Measurements from ENCODE around the gene TP73. TPM values are rescaled to one million over a fixed set of nuclear protein-coding genes. Genes with fewer than 3 reads are reported as not detected.

Gene TP73
- total and polyA plus RNA-seq, 7 donors, result under 0.01 to 0.13 (median 0.01) TPM; not detected in 4

DNA sequence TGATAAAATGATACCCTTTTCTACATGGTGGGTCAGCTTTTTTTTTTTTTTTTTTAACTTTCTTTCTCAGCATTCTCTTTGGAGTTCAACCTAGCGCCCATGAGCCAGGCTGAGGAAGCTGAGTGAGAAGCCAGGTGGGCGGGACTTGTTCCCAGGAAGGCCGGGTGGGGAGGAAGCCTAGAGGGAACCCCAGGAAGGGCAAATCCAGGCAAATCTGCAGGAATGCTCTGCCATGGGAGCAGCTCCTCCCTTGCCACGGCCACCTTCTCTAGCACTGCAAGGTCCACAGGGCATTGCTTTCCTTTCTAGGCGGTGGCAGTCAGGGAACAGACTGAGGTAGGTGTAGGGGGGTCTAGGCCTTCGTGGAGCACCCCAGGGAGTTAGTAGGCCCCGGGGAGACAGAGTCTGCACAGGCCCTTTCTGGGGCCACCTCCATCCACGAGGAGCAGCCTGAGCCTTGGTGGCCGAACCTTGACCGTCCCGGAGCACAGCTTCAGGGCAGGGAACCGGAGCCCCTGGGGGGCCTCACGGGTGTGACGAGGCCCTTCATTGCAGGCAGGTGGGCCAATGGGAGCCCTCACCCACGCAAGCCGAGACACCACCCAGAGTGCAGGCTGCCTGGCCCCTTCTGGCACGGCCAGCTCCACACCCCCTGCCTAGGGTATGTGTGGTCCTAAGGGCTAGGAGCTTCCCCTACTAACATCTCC lies 81.7 kb downstream of the TP73 start:
- DNase-seq (peak in 1 of 2 donors; percentile 41), ATAC-seq (no peak)
- peaks cover 5% of the 10 kb centered on the region for H3K4me1 ChIP-seq
- H3K4me3 ChIP-seq, result no peak overlapping the region
- H3K27me3 ChIP-seq (ENCODE audit: insufficient read depth in 3 of 3, low read length in 2 of 3), result peaks cover 0 to 14% (median 0%) of the 10 kb centered on the region in 3 donors
- intact Hi-C loops (cut with DNase I), result no loop called here
- no peak overlapping the region for H3K27ac ChIP-seq
- TF ChIP-seq, protein P1, sequence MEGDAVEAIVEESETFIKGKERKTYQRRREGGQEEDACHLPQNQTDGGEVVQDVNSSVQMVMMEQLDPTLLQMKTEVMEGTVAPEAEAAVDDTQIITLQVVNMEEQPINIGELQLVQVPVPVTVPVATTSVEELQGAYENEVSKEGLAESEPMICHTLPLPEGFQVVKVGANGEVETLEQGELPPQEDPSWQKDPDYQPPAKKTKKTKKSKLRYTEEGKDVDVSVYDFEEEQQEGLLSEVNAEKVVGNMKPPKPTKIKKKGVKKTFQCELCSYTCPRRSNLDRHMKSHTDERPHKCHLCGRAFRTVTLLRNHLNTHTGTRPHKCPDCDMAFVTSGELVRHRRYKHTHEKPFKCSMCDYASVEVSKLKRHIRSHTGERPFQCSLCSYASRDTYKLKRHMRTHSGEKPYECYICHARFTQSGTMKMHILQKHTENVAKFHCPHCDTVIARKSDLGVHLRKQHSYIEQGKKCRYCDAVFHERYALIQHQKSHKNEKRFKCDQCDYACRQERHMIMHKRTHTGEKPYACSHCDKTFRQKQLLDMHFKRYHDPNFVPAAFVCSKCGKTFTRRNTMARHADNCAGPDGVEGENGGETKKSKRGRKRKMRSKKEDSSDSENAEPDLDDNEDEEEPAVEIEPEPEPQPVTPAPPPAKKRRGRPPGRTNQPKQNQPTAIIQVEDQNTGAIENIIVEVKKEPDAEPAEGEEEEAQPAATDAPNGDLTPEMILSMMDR (IDR thresholded peaks at IDR 0.05), result no peak
- peaks cover 2 to 43% of the 10 kb centered on the region in 2 donors for H3K36me3 ChIP-seq (ENCODE audit: insufficient read depth in 1 of 2, low read depth in 1 of 2)
- WGBS, 3 donors, result 82 to 90% (median 87%) methylated on average over 17 of the region's 17 CpGs
- H3K9me3 ChIP-seq, result no peaks in the 10 kb centered on the region

DNA sequence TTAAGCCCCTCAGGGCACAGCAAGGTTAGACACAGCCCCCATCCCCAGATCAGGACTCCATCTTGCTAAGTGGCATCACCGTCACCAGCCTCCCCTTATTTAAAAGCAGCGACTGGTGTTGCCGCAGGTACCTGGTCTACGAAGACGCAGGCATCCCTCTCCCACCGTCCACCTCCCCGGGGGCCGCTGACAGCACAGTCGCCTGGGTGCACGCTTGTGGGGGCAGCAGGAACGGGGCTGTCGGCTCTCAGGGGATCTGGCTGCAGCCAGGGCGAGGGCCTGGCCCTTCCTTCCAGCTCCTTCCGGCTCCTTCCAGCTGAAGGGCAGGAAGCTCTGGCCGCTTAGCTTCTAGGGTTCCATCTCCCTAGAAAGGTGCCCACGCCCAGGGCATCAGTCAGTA lies 82.3 kb downstream of the TP73 start:
- TF ChIP-seq, protein P1 (IDR thresholded peaks at IDR 0.05), result no peak
- Histone ChIP-seq H3K9me3 (no peaks in the 10 kb centered on the region), H3K4me3 (no peak overlapping the region), H3K27ac (no peak overlapping the region), H3K36me3 (ENCODE audit: insufficient read depth in 1 of 2, low read depth in 1 of 2) (peaks cover 2 to 44% of the 10 kb centered on the region in 2 donors), H3K27me3 (ENCODE audit: insufficient read depth in 3 of 3, low read length in 2 of 3) (peaks cover 0 to 8% (median 0%) of the 10 kb centered on the region in 3 donors), H3K4me1 (peaks cover 5% of the 10 kb centered on the region)
- 89 to 92% (median 90%) methylated on average over 16 of the region's 16 CpGs for WGBS, 3 donors
- ATAC-seq (no peak), DNase-seq (no peak)
- intact Hi-C loops (cut with DNase I), result no loop called here

DNA sequence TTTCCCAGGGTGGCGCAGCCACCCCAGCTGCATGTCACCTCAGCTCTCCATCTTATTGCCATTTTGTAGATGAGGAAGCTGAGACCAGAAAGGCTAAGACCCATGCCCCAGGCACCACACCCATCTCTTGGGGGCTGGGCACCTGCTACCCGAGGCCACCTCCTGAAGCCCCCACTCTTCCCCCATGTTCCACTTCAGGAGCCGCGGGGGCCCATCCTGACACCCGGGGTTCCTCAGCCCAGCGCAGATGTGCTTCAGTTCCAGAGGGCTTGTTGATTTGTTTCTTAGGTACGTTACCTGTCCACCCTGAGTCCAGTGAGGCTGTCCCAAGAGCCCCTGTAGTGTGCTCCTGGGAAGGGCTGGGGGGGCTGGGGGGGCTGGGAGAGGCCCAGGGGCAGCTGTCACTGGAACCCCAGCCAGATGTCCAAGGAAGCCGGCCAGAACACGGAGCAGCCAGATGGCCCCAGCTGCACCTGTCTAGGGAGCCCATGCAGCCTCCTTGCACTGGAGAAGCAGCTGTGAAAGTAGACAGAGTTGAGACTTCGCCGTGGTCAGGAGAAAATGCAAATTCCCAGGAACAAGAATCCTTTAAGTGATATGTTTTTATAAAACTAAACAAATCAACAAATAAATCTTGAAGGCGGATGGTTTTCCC lies 82.8 kb downstream of the TP73 start:
- H3K9me3 ChIP-seq, result no peaks in the 10 kb centered on the region
- TF ChIP-seq, protein P1 (IDR thresholded peaks at IDR 0.05), result no peak
- no peak overlapping the region for H3K27ac ChIP-seq
- DNase-seq, result peak in 1 of 2 donors; percentile 54
- no peak for ATAC-seq
- intact Hi-C loops (cut with DNase I), result no loop called here
- no peak overlapping the region for H3K4me3 ChIP-seq
- WGBS, 3 donors, result 51 to 63% (median 56%) methylated on average over 12 of the region's 12 CpGs
- peaks cover 2 to 47% of the 10 kb centered on the region in 2 donors for H3K36me3 ChIP-seq (ENCODE audit: insufficient read depth in 1 of 2, low read depth in 1 of 2)
- peaks cover 0 to 4% (median 0%) of the 10 kb centered on the region in 3 donors for H3K27me3 ChIP-seq (ENCODE audit: insufficient read depth in 3 of 3, low read length in 2 of 3)
- H3K4me1 ChIP-seq, result peaks cover 5% of the 10 kb centered on the region

DNA sequence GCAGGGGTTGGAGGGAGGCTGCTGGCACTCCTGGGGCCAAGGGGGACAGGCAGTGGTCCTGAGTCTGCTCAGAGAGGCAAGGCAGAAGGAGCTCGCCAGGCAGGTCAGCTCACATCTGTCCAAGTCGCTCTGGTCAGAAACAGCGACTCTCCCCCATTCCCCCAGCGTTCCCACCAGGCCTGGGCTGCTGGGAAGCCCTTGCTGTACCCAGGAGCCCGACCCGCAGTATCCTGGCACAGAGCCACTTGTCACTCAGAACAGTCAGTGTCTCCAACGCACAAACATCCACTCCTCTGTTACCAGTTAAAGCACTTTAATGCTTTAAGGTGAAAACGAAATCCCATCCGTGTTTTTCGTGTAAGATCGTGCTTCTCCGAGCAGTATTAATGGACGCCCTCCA lies 83.4 kb downstream of the TP73 start:
- ATAC-seq, result no peak
- Histone ChIP-seq H3K4me1 (peaks cover 5% of the 10 kb centered on the region), H3K27me3 (ENCODE audit: insufficient read depth in 3 of 3, low read length in 2 of 3) (no peaks in the 10 kb centered on the region), H3K9me3 (no peaks in the 10 kb centered on the region), H3K4me3 (no peak overlapping the region), H3K36me3 (ENCODE audit: insufficient read depth in 1 of 2, low read depth in 1 of 2) (peaks cover 2 to 53% of the 10 kb centered on the region in 2 donors), H3K27ac (no peak overlapping the region)
- TF ChIP-seq, protein P1 (IDR thresholded peaks at IDR 0.05), result no peak
- intact Hi-C loops (cut with DNase I), result no loop called here
- DNase-seq, result no peak
- WGBS, 3 donors, result 45 to 64% (median 52%) methylated on average over 13 of the region's 13 CpGs

Data from psoas muscle (tissue), 8 donors.